Stomach (tissue), 4 donors: ENCODE results near the gene ALAD.

ENCODE experiments used
- CTCF ChIP-seq, 7 experiments: fragments of 450-650 bp in 4 of 7; fragments of 200-600 bp in 3 of 7; sonication (generic) in 3 of 7; IDR thresholded peaks; one replicate each; pipeline ENCODE4 v1.5.1; 2016 to 2019; ENCODE audit warnings: antibody characterized with exemption in 7 of 7, control low read depth in 2 of 7, mild to moderate bottlenecking in 1 of 7
- EP300 ChIP-seq: sonication (generic); formaldehyde crosslinking; IDR thresholded peaks from one replicate; pipeline ENCODE4 v1.6.1; 2017; ENCODE audit warnings: antibody characterized with exemption
- POLR2A ChIP-seq, 4 donors: fragments of 450-650 bp; IDR thresholded peaks; one replicate each; pipeline ENCODE4 v1.6.1; 2016; ENCODE audit warnings: antibody characterized with exemption in 4 of 4, control low read depth in 2 of 4, mild to moderate bottlenecking in 1 of 4, moderate library complexity in 1 of 4

- TF ChIP-seq CTCF (IDR thresholded peaks at IDR 0.05): no peak
- no peak for TF ChIP-seq POLR2A (IDR thresholded peaks at IDR 0.05)
- TF ChIP-seq EP300: no peak
These were observed 55.4 kb downstream of the ALAD start for GRCh38 chr9:113345671-113346070.
